Peyer's patch (tissue), 4 donors: ENCODE measurements around the gene MSANTD3. TPM values are rescaled to one million over a fixed set of nuclear protein-coding genes. Genes with fewer than 3 reads are reported as not detected.

Source experiments
- DNase-seq, 3 donors: peaks; one replicate each; pipeline ENCODE4 v3.0.0-alpha.2; 2017 to 2019
- H3K27ac ChIP-seq, 4 donors: fragments of 200-600 bp; sonication (generic); one replicate each; pipeline ENCODE4 v1.5.1; 2016 to 2019
- H3K27me3 ChIP-seq, 2 donors: fragments of 200-600 bp; sonication (generic); one replicate each; pipeline ENCODE4 v1.5.1; 2019
- H3K36me3 ChIP-seq, 3 donors: fragments of 200-600 bp; sonication (generic); one replicate each; pipeline ENCODE4 v1.5.1; 2016 to 2019
- H3K4me1 ChIP-seq, 4 donors: fragments of 200-600 bp; sonication (generic); one replicate each; pipeline ENCODE4 v1.5.1; 2016 to 2019
- H3K4me3 ChIP-seq, 4 donors: fragments of 200-600 bp; sonication (generic); 1 replicate in 3 of 4; 2 replicates in 1 of 4; pipeline ENCODE4 v1.5.1; 2016 to 2019; ENCODE audit warnings: mild to moderate bottlenecking in 1 of 4
- H3K9me3 ChIP-seq, 4 donors: fragments of 200-600 bp; sonication (generic); one replicate each; pipeline ENCODE4 v1.5.1; 2016 to 2019; ENCODE audit warnings: mild to moderate bottlenecking in 1 of 4
- CTCF ChIP-seq, 6 experiments: fragments of 450-650 bp in 4 of 6; fragments of 200-600 bp in 2 of 6; sonication (generic) in 1 of 6; IDR thresholded peaks; one replicate each; pipeline ENCODE4 v1.5.1; 2017 to 2019; ENCODE audit warnings: antibody characterized with exemption in 6 of 6, mild to moderate bottlenecking in 3 of 6, moderate library complexity in 1 of 6
- POLR2A ChIP-seq, 2 donors: fragments of 450-650 bp; IDR thresholded peaks; one replicate each; pipeline ENCODE4 v1.5.1; 2017; ENCODE audit warnings: antibody characterized with exemption in 2 of 2, mild to moderate bottlenecking in 2 of 2, moderate library complexity in 2 of 2
- total RNA-seq, 4 donors: library from RNA; depleted of rRNA; stranded (reverse); fragments of >200 nt; gene quantifications; one replicate each; pipeline ENCODE4 v1.1.0, GENCODE V29; 2016

MSANTD3 gene
- total RNA-seq, 4 donors from 2014 or later: 5.5 to 37.1 (median 9.5) TPM

DNA sequence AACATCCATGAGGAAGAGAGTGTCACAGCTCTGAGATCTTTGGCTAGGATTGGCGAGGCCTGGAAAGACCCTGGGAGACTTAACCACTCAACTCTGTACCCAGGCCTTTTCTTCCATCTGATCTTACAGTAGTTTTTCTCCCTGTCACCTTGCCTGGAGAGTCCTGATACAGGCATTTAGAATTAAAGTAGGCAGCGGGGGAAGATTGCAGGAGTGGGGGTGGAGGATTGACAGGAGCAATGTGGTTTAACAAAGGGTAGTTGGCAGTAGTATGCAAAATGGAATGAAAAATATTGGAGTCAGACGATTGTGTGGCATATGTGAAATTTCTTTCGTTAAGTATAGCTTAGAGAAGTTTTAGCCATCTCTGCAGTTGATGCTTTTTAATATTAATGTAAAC is 62.9 kb downstream of the MSANTD3 start:
- Histone ChIP-seq H3K4me1 (no peaks in the 10 kb centered on the region), H3K27ac (no peak overlapping the region), H3K36me3 (no peaks in the 10 kb centered on the region), H3K27me3 (no peaks in the 10 kb centered on the region), H3K9me3 (no peaks in the 10 kb centered on the region), H3K4me3 (no peak overlapping the region)
- no peak for TF ChIP-seq POLR2A (IDR thresholded peaks at IDR 0.05)
- TF ChIP-seq CTCF (IDR thresholded peaks at IDR 0.05): no peak
- no peak for DNase-seq

DNA sequence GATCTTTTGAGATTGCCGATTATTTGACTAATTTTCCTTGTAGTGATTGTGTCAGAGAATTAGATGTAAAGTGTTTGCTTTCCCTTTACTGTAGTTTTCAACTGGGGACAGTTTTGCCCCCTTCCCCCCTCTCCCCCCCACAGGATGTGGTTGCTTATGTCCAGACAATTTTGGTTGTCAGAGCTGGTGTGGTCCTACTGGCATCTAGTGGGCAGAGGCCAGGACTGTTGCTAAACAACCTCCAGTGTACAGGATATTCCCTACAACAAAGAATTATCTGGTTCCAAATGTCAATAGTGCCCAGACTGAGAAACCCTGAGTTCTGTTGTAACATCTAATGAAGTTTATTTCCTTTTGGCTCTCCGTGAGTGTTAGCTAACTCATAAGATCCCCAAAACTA is 66.0 kb downstream of the MSANTD3 start:
- H3K4me3 ChIP-seq: no peak overlapping the region
- DNase-seq: no peak
- no peaks in the 10 kb centered on the region for H3K27me3 ChIP-seq
- H3K4me1 ChIP-seq: no peaks in the 10 kb centered on the region
- no peaks in the 10 kb centered on the region for H3K9me3 ChIP-seq
- no peaks in the 10 kb centered on the region for H3K36me3 ChIP-seq
- no peak for TF ChIP-seq CTCF (IDR thresholded peaks at IDR 0.05)
- no peak for TF ChIP-seq POLR2A (IDR thresholded peaks at IDR 0.05)
- H3K27ac ChIP-seq: no peak overlapping the region

DNA sequence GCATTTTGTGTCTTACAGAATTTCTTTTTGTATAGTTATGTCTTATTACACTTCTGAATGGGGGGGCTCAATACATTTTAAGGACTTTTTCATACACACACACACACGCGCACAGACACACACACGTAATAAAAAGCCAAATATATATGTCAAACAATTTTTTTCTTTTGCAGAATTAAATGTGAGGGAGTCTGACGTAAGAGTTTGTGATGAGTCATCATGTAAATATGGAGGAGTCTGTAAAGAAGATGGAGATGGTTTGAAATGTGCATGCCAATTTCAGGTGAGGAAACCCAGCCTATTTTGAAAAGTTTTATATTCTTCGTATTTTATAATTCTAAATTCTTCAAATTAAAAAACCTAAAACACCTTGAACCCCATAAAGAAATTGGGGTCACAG is 71.6 kb downstream of the MSANTD3 start:
- no peaks in the 10 kb centered on the region for H3K4me1 ChIP-seq
- no peak for TF ChIP-seq CTCF (IDR thresholded peaks at IDR 0.05)
- no peak for TF ChIP-seq POLR2A (IDR thresholded peaks at IDR 0.05)
- no peaks in the 10 kb centered on the region for H3K36me3 ChIP-seq
- H3K27me3 ChIP-seq: no peaks in the 10 kb centered on the region
- H3K9me3 ChIP-seq: no peaks in the 10 kb centered on the region
- no peak overlapping the region for H3K4me3 ChIP-seq
- DNase-seq: no peak
- no peak overlapping the region for H3K27ac ChIP-seq

DNA sequence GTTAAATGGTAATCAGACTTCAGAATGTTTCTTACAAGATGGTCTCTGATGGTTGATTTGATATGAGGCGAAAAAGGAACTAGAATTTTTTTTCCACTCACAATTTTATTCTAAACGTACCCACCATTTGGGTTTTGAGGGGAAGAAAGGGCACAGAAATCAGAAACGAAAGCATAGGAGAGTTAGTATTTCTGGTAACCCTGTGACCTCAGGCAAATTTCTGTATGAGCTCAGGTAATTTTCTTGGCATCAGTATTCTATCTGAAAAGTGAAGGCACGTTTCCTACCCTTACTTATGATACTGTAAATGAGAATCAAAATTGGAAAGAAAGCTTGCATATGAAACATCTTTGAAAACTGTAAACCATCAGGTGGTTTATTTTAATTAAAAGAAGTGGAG is 72.5 kb downstream of the MSANTD3 start:
- no peaks in the 10 kb centered on the region for H3K27me3 ChIP-seq
- H3K36me3 ChIP-seq: no peaks in the 10 kb centered on the region
- no peak for DNase-seq
- TF ChIP-seq CTCF (IDR thresholded peaks at IDR 0.05) (no peak), POLR2A (IDR thresholded peaks at IDR 0.05) (no peak)
- H3K9me3 ChIP-seq: no peaks in the 10 kb centered on the region
- H3K4me1 ChIP-seq: no peaks in the 10 kb centered on the region
- H3K4me3 ChIP-seq: no peak overlapping the region
- H3K27ac ChIP-seq: no peak overlapping the region

GRCh38 chr9:100499866-100500265 is 72.9 kb downstream of the MSANTD3 start:
- H3K4me1 ChIP-seq: no peaks in the 10 kb centered on the region
- H3K36me3 ChIP-seq: no peaks in the 10 kb centered on the region
- H3K27me3 ChIP-seq: no peaks in the 10 kb centered on the region
- H3K27ac ChIP-seq: no peak overlapping the region
- TF ChIP-seq POLR2A (IDR thresholded peaks at IDR 0.05) (no peak), CTCF (IDR thresholded peaks at IDR 0.05) (no peak)
- DNase-seq: no peak
- H3K4me3 ChIP-seq: no peak overlapping the region
- no peaks in the 10 kb centered on the region for H3K9me3 ChIP-seq

Other genes starting within 250 kb of the MSANTD3 start
- gene TEX10, start 74.2 kb upstream of the MSANTD3 start, total RNA-seq: 10 to 100 TPM in 2 of 4 donors, 1 to 10 TPM in 2; 8.1 to 23.1 (median 11.9) TPM
- under 1 TPM in 1 of 4 donors, not detected in 3; 0.40 TPM for gene TMEFF1, start 46.0 kb downstream of the MSANTD3 start, total RNA-seq
- gene CAVIN4, start 150.9 kb downstream of the MSANTD3 start, total RNA-seq: not detected